HepG2 (cell line): ENCODE results near the gene RELL2. TPM values are rescaled to one million over a fixed set of nuclear protein-coding genes. Genes with fewer than 3 reads are reported as not detected.

ENCODE experiments used
- ATAD3A ChIP-seq: sonication (generic); formaldehyde crosslinking; IDR thresholded peaks from 2 replicates; pipeline ENCODE4 v1.4.0; 2020; ENCODE audit warnings: missing genetic modification reagents
- CBX1 ChIP-seq: IDR thresholded peaks from one replicate; pipeline ENCODE4 v1.6.1; 2016; ENCODE audit warnings: antibody characterized with exemption, low read depth
- E2F1 ChIP-seq: sonication (generic); formaldehyde crosslinking; IDR thresholded peaks from 2 replicates; pipeline ENCODE4 v1.5.0; 2020; ENCODE audit warnings: missing genetic modification reagents
- E2F2 ChIP-seq: sonication (generic); formaldehyde crosslinking; IDR thresholded peaks from 2 replicates; pipeline ENCODE4 v1.4.0; 2020; ENCODE audit warnings: missing genetic modification reagents, borderline replicate concordance
- FIP1L1 ChIP-seq: fragments of 200-400 bp; formaldehyde crosslinking; IDR thresholded peaks from 2 replicates; pipeline ENCODE4 v1.6.1; 2018; ENCODE audit warnings: low read depth, mild to moderate bottlenecking, low read length, moderate library complexity, borderline replicate concordance; ENCODE audit not compliant: insufficient read depth
- HIC2 ChIP-seq: sonication (generic); formaldehyde crosslinking; IDR thresholded peaks from 2 replicates; pipeline ENCODE4 v1.9.0; 2022; ENCODE audit warnings: low read depth, missing genetic modification reagents
- MED1 ChIP-seq: sonication (generic); formaldehyde crosslinking; IDR thresholded peaks from 2 replicates; pipeline ENCODE4 v1.4.0; 2020; ENCODE audit warnings: missing genetic modification reagents
- NRL ChIP-seq: sonication (generic); formaldehyde crosslinking; IDR thresholded peaks from 2 replicates; pipeline ENCODE4 v1.5.0; 2020; ENCODE audit warnings: missing genetic modification reagents, mild to moderate bottlenecking, moderate library complexity, borderline replicate concordance
- ONECUT2 ChIP-seq: sonication (generic); formaldehyde crosslinking; IDR thresholded peaks from 2 replicates; pipeline ENCODE4 v1.4.0; 2020; ENCODE audit warnings: missing genetic modification reagents
- PHF8 ChIP-seq: sonication (generic); formaldehyde crosslinking; IDR thresholded peaks from 2 replicates; pipeline ENCODE4 v1.5.0; 2020; ENCODE audit warnings: missing genetic modification reagents
- SP4 ChIP-seq: sonication (generic); formaldehyde crosslinking; IDR thresholded peaks from 2 replicates; pipeline ENCODE4 v1.8.1; 2023; ENCODE audit warnings: mild to moderate bottlenecking, missing genetic modification reagents
- TERF1 ChIP-seq: sonication (generic); formaldehyde crosslinking; IDR thresholded peaks from 2 replicates; pipeline ENCODE4 v1.8.0; 2022; ENCODE audit warnings: mild to moderate bottlenecking, missing genetic modification reagents, moderate library complexity
- ZFP36L2 ChIP-seq: sonication (generic); formaldehyde crosslinking; IDR thresholded peaks from 2 replicates; pipeline ENCODE4 v1.4.0; 2020; ENCODE audit warnings: missing genetic modification reagents
- ZNF10 ChIP-seq: sonication (generic); formaldehyde crosslinking; IDR thresholded peaks from 2 replicates; pipeline ENCODE4 v1.4.0; 2020; ENCODE audit warnings: mild to moderate bottlenecking, low read depth, missing genetic modification reagents, borderline replicate concordance
- ZNF350 ChIP-seq: sonication (generic); formaldehyde crosslinking; IDR thresholded peaks from 2 replicates; pipeline ENCODE4 v1.4.0; 2020; ENCODE audit warnings: mild to moderate bottlenecking, low read depth, missing genetic modification reagents, borderline replicate concordance
- ZNF710 ChIP-seq: sonication (generic); formaldehyde crosslinking; IDR thresholded peaks from 2 replicates; pipeline ENCODE4 v1.5.0; 2020; ENCODE audit warnings: mild to moderate bottlenecking, missing genetic modification reagents, borderline replicate concordance
- ZNF768 ChIP-seq: sonication (generic); formaldehyde crosslinking; IDR thresholded peaks from 2 replicates; pipeline ENCODE4 v1.4.0; 2020; ENCODE audit warnings: missing genetic modification reagents
- ZNF781 ChIP-seq: sonication (generic); formaldehyde crosslinking; IDR thresholded peaks from 2 replicates; pipeline ENCODE4 v1.5.1; 2020; ENCODE audit warnings: borderline replicate concordance, mild to moderate bottlenecking, missing genetic modification reagents; ENCODE audit errors: not compliant biosample characterization
- ZNF839 ChIP-seq: sonication (generic); formaldehyde crosslinking; IDR thresholded peaks from 2 replicates; pipeline ENCODE4 v1.4.0; 2020; ENCODE audit warnings: missing genetic modification reagents, mild to moderate bottlenecking, borderline replicate concordance
- polyA plus RNA-seq, 8 experiments: library from polyadenylated mRNA; depleted of rRNA in 3 of 8; stranded (reverse) in 7 of 8; unstranded in 1 of 8; fragments of >200 nt; fragmentation: Illumina TruSeq in 4 of 8; extraction: Trizol in 4 of 8; gene quantifications; 2 replicates each; pipeline versions ENCODE4 v1.2.1 to v1.2.3, GENCODE V29; 2011 to 2016; ENCODE audit warnings: low read depth in 4 of 8, missing spikeins in 1 of 8, mixed read lengths in 1 of 8; ENCODE audit not compliant: insufficient read depth in 1 of 8
- total RNA-seq, 5 experiments: library from RNA; depleted of rRNA; stranded (reverse); fragments of >200 nt; fragmentation: Illumina TruSeq; extraction: Trizol; gene quantifications; 2 replicates each; pipeline ENCODE4 v1.2.3, GENCODE V29; 2016; ENCODE audit warnings: low read depth in 1 of 5

Gene RELL2
- total and polyA plus RNA-seq, 2 of the 13 experiments (the other 11 are each of a cell fraction or from before 2014, with no cell fraction given): 6.4 to 8.3 TPM

GRCh38 chr5:141636413-141637122 lies at the start of gene RELL2, which contains the start of gene HDAC3 (continued):
- TF ChIP-seq E2F2 (no peak), ONECUT2 (CRISPR knock-in tag) (no peak), ZNF781 (CRISPR knock-in tag) (no peak), ZNF839 (no peak), HIC2 (CRISPR knock-in tag) (no peak), ZNF768 (CRISPR knock-in tag) (no peak), ZNF350 (CRISPR knock-in tag) (no peak), ZNF710 (no peak), MED1 (CRISPR knock-in tag) (0 out of 2 replicates have a peak, but pooled peaks have one; percentile 12), ATAD3A (CRISPR knock-in tag) (no peak), ZFP36L2 (CRISPR knock-in tag) (no peak), TERF1 (CRISPR knock-in tag) (no peak), FIP1L1 (0 out of 2 replicates have a peak, but pooled peaks have one; percentile 20), SP4 (CRISPR knock-in tag) (peak; percentile 99), E2F1 (CRISPR knock-in tag) (no peak), CBX1 (peak; percentile 18), PHF8 (peak; percentile 76), ZNF10 (CRISPR knock-in tag) (no peak), NRL (CRISPR knock-in tag) (no peak)
